Progenitor cell of endocrine pancreas (in vitro differentiated cells): Measurements from ENCODE around the gene ZNF740. TPM values are rescaled to one million over a fixed set of nuclear protein-coding genes. Genes with fewer than 3 reads are reported as not detected.

Experiments
- DNase-seq: peaks from one replicate; pipeline ENCODE4 v3.0.0; 2021; ENCODE audit warnings: low spot score; ENCODE audit not compliant: unreplicated experiment
- H3K27ac Mint-ChIP-seq: 2 replicates; pipeline ENCODE4 v1.8.0; 2021; ENCODE audit warnings: mild to moderate bottlenecking, moderate library complexity, mixed read lengths
- H3K27me3 Mint-ChIP-seq: 2 replicates; pipeline ENCODE4 v1.8.0; 2021; ENCODE audit warnings: mixed read lengths
- H3K36me3 Mint-ChIP-seq: 2 replicates; pipeline ENCODE4 v1.8.0; 2022; ENCODE audit warnings: mixed read lengths; ENCODE audit not compliant: insufficient read depth
- H3K4me1 Mint-ChIP-seq: 2 replicates; pipeline ENCODE4 v1.8.0; 2021; ENCODE audit warnings: low read depth, mixed read lengths
- H3K4me3 Mint-ChIP-seq: 2 replicates; pipeline ENCODE4 v1.8.0; 2021; ENCODE audit warnings: low read depth, mild to moderate bottlenecking, moderate library complexity, mixed read lengths
- H3K9me3 Mint-ChIP-seq: 2 replicates; pipeline ENCODE4 v1.8.0; 2021; ENCODE audit warnings: low read depth, mixed read lengths
- CTCF ChIP-seq: fragments of 200-600 bp; sonication (generic); IDR thresholded peaks from one replicate; pipeline ENCODE4 v1.5.0; 2021; ENCODE audit warnings: antibody characterized with exemption, mild to moderate bottlenecking; ENCODE audit not compliant: unreplicated experiment
- total RNA-seq: library from RNA; stranded (reverse); gene quantifications from 2 replicates; pipeline ENCODE4 v1.2.1, GENCODE V29; 2021

Gene ZNF740
- total RNA-seq, 1 donor from 2014 or later = 75.7 TPM

- Mint-ChIP-seq H3K9me3 (no peaks in the 10 kb centered on the region), H3K4me1 (peaks cover 33% of the 10 kb centered on the region), H3K27ac (peak overlapping the region; percentile 94), H3K27me3 (no peaks in the 10 kb centered on the region), H3K36me3 (peaks cover 26% of the 10 kb centered on the region), H3K4me3 (peak overlapping the region; percentile 85)
- DNase-seq = no peak
- no peak for TF ChIP-seq CTCF
Observed at GRCh38 chr12:53181935-53182334, 1.4 kb downstream of the ZNF740 start.

GRCh38 chr12:53182903-53183302, 2.4 kb downstream of the ZNF740 start:
- peaks cover 33% of the 10 kb centered on the region for H3K4me1 Mint-ChIP-seq
- H3K4me3 Mint-ChIP-seq = peak overlapping the region; percentile 85
- peaks cover 32% of the 10 kb centered on the region for H3K36me3 Mint-ChIP-seq
- DNase-seq = no peak
- H3K9me3 Mint-ChIP-seq = no peaks in the 10 kb centered on the region
- no peaks in the 10 kb centered on the region for H3K27me3 Mint-ChIP-seq
- H3K27ac Mint-ChIP-seq = no peak overlapping the region
- no peak for TF ChIP-seq CTCF

GRCh38 chr12:53184828-53185227, 4.3 kb downstream of the ZNF740 start:
- Mint-ChIP-seq H3K27me3 (no peaks in the 10 kb centered on the region), H3K27ac (no peak overlapping the region), H3K4me1 (peaks cover 26% of the 10 kb centered on the region), H3K36me3 (peaks cover 32% of the 10 kb centered on the region), H3K9me3 (no peaks in the 10 kb centered on the region), H3K4me3 (no peak overlapping the region)
- TF ChIP-seq CTCF = no peak
- no peak for DNase-seq

- Mint-ChIP-seq H3K36me3 (peaks cover 32% of the 10 kb centered on the region), H3K27ac (no peak overlapping the region), H3K9me3 (no peaks in the 10 kb centered on the region), H3K27me3 (no peaks in the 10 kb centered on the region), H3K4me3 (no peak overlapping the region), H3K4me1 (peaks cover 23% of the 10 kb centered on the region)
- TF ChIP-seq CTCF = no peak
- DNase-seq = no peak
Observed at GRCh38 chr12:53185582-53186153, 5.1 kb downstream of the ZNF740 start.

GRCh38 chr12:53186745-53187144, 6.2 kb downstream of the ZNF740 start:
- no peaks in the 10 kb centered on the region for H3K9me3 Mint-ChIP-seq
- peaks cover 17% of the 10 kb centered on the region for H3K4me1 Mint-ChIP-seq
- peaks cover 31% of the 10 kb centered on the region for H3K36me3 Mint-ChIP-seq
- no peak overlapping the region for H3K4me3 Mint-ChIP-seq
- no peak for TF ChIP-seq CTCF
- DNase-seq = no peak
- no peak overlapping the region for H3K27ac Mint-ChIP-seq
- H3K27me3 Mint-ChIP-seq = no peaks in the 10 kb centered on the region
